ENCODE results near the gene RRP1.

Gene RRP1

GRCh38 chr21:43853851-43854772 lies 64.7 kb downstream of the RRP1 start:
- Mint-ChIP-seq H3K36me3 (ENCODE audit: low read depth) (no peaks in the 10 kb centered on the region), H3K4me3 (no peak overlapping the region), H3K27me3 (ENCODE audit: low read depth) (peaks cover 17% of the 10 kb centered on the region), H3K27ac (no peak overlapping the region), H3K9me3 (peaks cover 6% of the 10 kb centered on the region), H3K4me1 (no peaks in the 10 kb centered on the region)
- no peak for TF ChIP-seq CTCF (IDR thresholded peaks at IDR 0.05; ENCODE audit: unreplicated experiment in 3 of 3)
